GM19324 (cell line): Measurements from ENCODE around the gene UROD.
"Not testable (repeated sequence)": the region's sequence is repeated elsewhere in the genome, so short reads cannot be mapped to it uniquely, and the experiment has no call there.

ENCODE experiments used
- ATAC-seq: cut with Tn5 transposase; IDR thresholded peaks from one replicate; pipeline ENCODE4 v1.9.1; 2021; ENCODE audit warnings: mild to moderate bottlenecking, moderate library complexity; ENCODE audit not compliant: unreplicated experiment, low FRiP score

The UROD gene

GRCh38 chr1:45038240-45038639 is 26.2 kb downstream of the UROD start:
- no peak for ATAC-seq

GRCh38 chr1:45038661-45039364 is 26.8 kb downstream of the UROD start:
- ATAC-seq = no peak

- no peak for ATAC-seq
These were observed 28.2 kb downstream of the UROD start for GRCh38 chr1:45040297-45040696.

- no peak for ATAC-seq
These were observed 31.0 kb downstream of the UROD start for GRCh38 chr1:45043094-45043493.

- no peak for ATAC-seq
These were observed 32.9 kb downstream of the UROD start for GRCh38 chr1:45044916-45045315.

- ATAC-seq = no peak
These were observed 35.0 kb downstream of the UROD start for GRCh38 chr1:45047032-45047431.

- no peak for ATAC-seq
These were observed 39.1 kb downstream of the UROD start for GRCh38 chr1:45051005-45051772.

GRCh38 chr1:45057542-45057941 is 45.5 kb downstream of the UROD start:
- ATAC-seq = no peak

- ATAC-seq = no peak
These were observed 47.8 kb downstream of the UROD start for GRCh38 chr1:45059829-45060228.

GRCh38 chr1:45062463-45062862 is 50.4 kb downstream of the UROD start:
- ATAC-seq = not testable (repeated sequence)

GRCh38 chr1:45065083-45065482 is 53.0 kb downstream of the UROD start:
- ATAC-seq = no peak
